Measurements from ENCODE around the gene PVALEF.
A peak's percentile ranks its signal among the peaks of the same experiment; 100 is the strongest.

Gene PVALEF

GRCh38 chr17:81138500-81138899 lies 26.8 kb upstream of the PVALEF start:
- TF ChIP-seq, protein P1, sequence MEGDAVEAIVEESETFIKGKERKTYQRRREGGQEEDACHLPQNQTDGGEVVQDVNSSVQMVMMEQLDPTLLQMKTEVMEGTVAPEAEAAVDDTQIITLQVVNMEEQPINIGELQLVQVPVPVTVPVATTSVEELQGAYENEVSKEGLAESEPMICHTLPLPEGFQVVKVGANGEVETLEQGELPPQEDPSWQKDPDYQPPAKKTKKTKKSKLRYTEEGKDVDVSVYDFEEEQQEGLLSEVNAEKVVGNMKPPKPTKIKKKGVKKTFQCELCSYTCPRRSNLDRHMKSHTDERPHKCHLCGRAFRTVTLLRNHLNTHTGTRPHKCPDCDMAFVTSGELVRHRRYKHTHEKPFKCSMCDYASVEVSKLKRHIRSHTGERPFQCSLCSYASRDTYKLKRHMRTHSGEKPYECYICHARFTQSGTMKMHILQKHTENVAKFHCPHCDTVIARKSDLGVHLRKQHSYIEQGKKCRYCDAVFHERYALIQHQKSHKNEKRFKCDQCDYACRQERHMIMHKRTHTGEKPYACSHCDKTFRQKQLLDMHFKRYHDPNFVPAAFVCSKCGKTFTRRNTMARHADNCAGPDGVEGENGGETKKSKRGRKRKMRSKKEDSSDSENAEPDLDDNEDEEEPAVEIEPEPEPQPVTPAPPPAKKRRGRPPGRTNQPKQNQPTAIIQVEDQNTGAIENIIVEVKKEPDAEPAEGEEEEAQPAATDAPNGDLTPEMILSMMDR (IDR thresholded peaks at IDR 0.05; ENCODE audit: borderline replicate concordance, control extremely low read depth, extremely low read depth, insufficient read depth, missing control alignments), result no peak
- DNase-seq (ENCODE audit: low spot score), result no peak
- in situ Hi-C loops (cut with MboI; ENCODE audit: low sequenced_read_pairs, unreplicated experiment), result no loop called here

- in situ Hi-C loops (cut with MboI; ENCODE audit: low sequenced_read_pairs, unreplicated experiment), result no loop called here
- DNase-seq (ENCODE audit: low spot score), result no peak
- TF ChIP-seq, protein P1 (IDR thresholded peaks at IDR 0.05; ENCODE audit: borderline replicate concordance, control extremely low read depth, extremely low read depth, insufficient read depth, missing control alignments), result no peak
Observed at GRCh38 chr17:81139428-81139827, 25.9 kb upstream of the PVALEF start.

- in situ Hi-C loops (cut with MboI; ENCODE audit: low sequenced_read_pairs, unreplicated experiment), result no loop called here
- DNase-seq (ENCODE audit: low spot score), result no peak
- TF ChIP-seq, protein P1 (IDR thresholded peaks at IDR 0.05; ENCODE audit: borderline replicate concordance, control extremely low read depth, extremely low read depth, insufficient read depth, missing control alignments), result no peak
Observed at GRCh38 chr17:81140018-81140417, 25.3 kb upstream of the PVALEF start.

DNA sequence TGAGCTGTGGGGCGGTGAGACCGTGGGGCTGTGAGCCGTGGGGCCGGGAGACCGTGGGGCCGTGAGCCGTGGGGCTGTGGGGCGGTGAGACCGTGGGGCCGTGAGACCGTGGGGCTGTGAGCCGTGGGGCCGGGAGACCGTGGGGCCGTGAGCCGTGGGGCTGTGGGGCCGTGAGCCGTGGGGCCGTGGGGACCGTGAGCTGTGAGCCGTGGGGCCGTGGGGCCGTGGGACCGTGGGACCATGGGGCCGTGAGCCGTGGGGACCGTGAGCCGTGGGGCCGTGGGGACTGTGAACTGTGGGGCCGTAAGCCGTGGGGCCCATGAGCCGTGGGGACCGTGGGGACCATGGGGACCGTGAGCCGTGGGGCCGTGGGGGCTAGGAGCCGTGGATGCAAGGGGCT lies 24.6 kb upstream of the PVALEF start:
- TF ChIP-seq, protein P1 (IDR thresholded peaks at IDR 0.05; ENCODE audit: borderline replicate concordance, control extremely low read depth, extremely low read depth, insufficient read depth, missing control alignments), result no peak
- in situ Hi-C loops (cut with MboI; ENCODE audit: low sequenced_read_pairs, unreplicated experiment), result no loop called here

GRCh38 chr17:81142301-81143199 lies 22.8 kb upstream of the PVALEF start:
- in situ Hi-C loops (cut with MboI; ENCODE audit: low sequenced_read_pairs, unreplicated experiment), result no loop called here
- DNase-seq (ENCODE audit: low spot score), result peak; percentile 87
- TF ChIP-seq, protein P1 (IDR thresholded peaks at IDR 0.05; ENCODE audit: borderline replicate concordance, control extremely low read depth, extremely low read depth, insufficient read depth, missing control alignments), result peak; percentile 80

More for the DNA sequence above, 24.6 kb upstream of the PVALEF start:
- no peak for DNase-seq (ENCODE audit: low spot score)

DNA sequence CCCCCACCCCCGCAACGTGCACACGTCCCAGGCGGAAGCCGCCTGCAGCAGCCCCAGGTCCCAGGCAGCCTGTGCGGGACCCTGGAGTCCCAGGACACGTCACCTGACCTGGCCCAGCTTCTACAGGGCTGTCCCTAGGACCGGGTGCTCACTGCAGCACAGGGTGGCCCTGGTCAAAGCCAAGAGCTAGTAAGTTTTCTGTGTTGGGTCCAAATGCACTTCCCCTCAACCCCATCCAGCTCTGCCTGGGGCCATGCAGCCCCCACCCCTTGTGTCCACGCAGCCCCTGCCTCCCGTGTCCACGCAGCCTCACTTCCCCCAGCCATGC lies 22.1 kb upstream of the PVALEF start:
- in situ Hi-C loops (cut with MboI; ENCODE audit: low sequenced_read_pairs, unreplicated experiment), result no loop called here
- TF ChIP-seq, protein P1 (IDR thresholded peaks at IDR 0.05; ENCODE audit: borderline replicate concordance, control extremely low read depth, extremely low read depth, insufficient read depth, missing control alignments), result no peak
- no peak for DNase-seq (ENCODE audit: low spot score)
